Endodermal cell (in vitro differentiated cells): Measurements from ENCODE around the gene HEY2. TPM values are rescaled to one million over a fixed set of nuclear protein-coding genes. Genes with fewer than 3 reads are reported as not detected.

Source experiments
- DNase-seq: peaks from one replicate; pipeline ENCODE4 v3.0.0-alpha.2; 2017
- H3K27ac ChIP-seq: 2 replicates; pipeline ENCODE4 v1.5.1; 2013; ENCODE audit warnings: mild to moderate bottlenecking, low read depth, low read length, moderate library complexity
- H3K27me3 ChIP-seq: 2 replicates; pipeline ENCODE4 v1.6.1; 2013; ENCODE audit warnings: mild to moderate bottlenecking, low read length, moderate library complexity; ENCODE audit not compliant: insufficient read depth, control insufficient read depth, poor library complexity, severe bottlenecking
- H3K36me3 ChIP-seq: 2 replicates; pipeline ENCODE4 v1.7.0; 2013; ENCODE audit warnings: mild to moderate bottlenecking, low read length, moderate library complexity; ENCODE audit not compliant: control insufficient read depth, insufficient read depth
- H3K4me1 ChIP-seq: one replicate; pipeline ENCODE4 v1.7.0; 2013; ENCODE audit warnings: low read length; ENCODE audit not compliant: control insufficient read depth, insufficient read depth
- H3K4me3 ChIP-seq: 2 replicates; pipeline ENCODE4 v1.5.1; 2013; ENCODE audit warnings: mild to moderate bottlenecking, low read length, moderate library complexity
- H3K9ac ChIP-seq: 2 replicates; pipeline ENCODE4 v1.6.1; 2013; ENCODE audit warnings: mild to moderate bottlenecking, low read length, moderate library complexity; ENCODE audit not compliant: poor library complexity, severe bottlenecking; ENCODE audit errors: extremely low read depth
- H3K9me3 ChIP-seq: 2 replicates; pipeline ENCODE4 v1.6.1; 2013; ENCODE audit warnings: mild to moderate bottlenecking, low read length, moderate library complexity; ENCODE audit not compliant: control insufficient read depth
- H3K27ac Mint-ChIP-seq: 2 replicates; pipeline ENCODE4 v1.8.0; 2020; ENCODE audit warnings: mixed read lengths
- H3K27me3 Mint-ChIP-seq: 2 replicates; pipeline ENCODE4 v1.8.0; 2021; ENCODE audit warnings: mild to moderate bottlenecking, mixed read lengths; ENCODE audit not compliant: insufficient read depth
- H3K36me3 Mint-ChIP-seq: 2 replicates; pipeline ENCODE4 v1.8.0; 2020; ENCODE audit warnings: low read depth, mixed read lengths
- H3K4me1 Mint-ChIP-seq: 2 replicates; pipeline ENCODE4 v1.8.0; 2020; ENCODE audit warnings: mixed read lengths
- H3K4me3 Mint-ChIP-seq: 2 replicates; pipeline ENCODE4 v1.8.0; 2020; ENCODE audit warnings: mild to moderate bottlenecking, moderate library complexity, mixed read lengths
- H3K9me3 Mint-ChIP-seq: 2 replicates; pipeline ENCODE4 v1.8.0; 2020; ENCODE audit warnings: mild to moderate bottlenecking, mixed read lengths
- CTCF ChIP-seq: fragments of 200-600 bp; sonication (generic); conservative IDR thresholded peaks from 2 replicates; pipeline ENCODE4 v1.5.0; 2021; ENCODE audit warnings: antibody characterized with exemption, mild to moderate bottlenecking
- WGBS, 2 experiments: methylation state at CpG; one replicate each; pipeline versions ENCODE4 v1.1.5 to v1.1.7; 2013; ENCODE audit warnings: missing lambda C conversion rate in 2 of 2, mixed read lengths in 1 of 2; ENCODE audit not compliant: insufficient coverage in 1 of 2, insufficient read length in 1 of 2; 5-methylcytosine and 5-hydroxymethylcytosine counted together
- total RNA-seq, 2 donors: library from RNA; stranded (reverse); fragmentation: NEBNext Ultra II Directional in 1 of 2; extraction: Animal tissue kit (Norgen Biotek cat#: 25700) in 1 of 2; gene quantifications; 2 replicates in 1 of 2; 3 replicates in 1 of 2; pipeline ENCODE4 v1.2.1, GENCODE V29; 2021

HEY2 gene
- total RNA-seq, 2 donors from 2014 or later: 2.3 to 4.3 TPM

GRCh38 chr6:125750692-125751333 is 1.4 kb downstream of the HEY2 start:
- no peak for DNase-seq
- 19 to 20% methylated on average over 3 to 4 of the region's 4 CpGs for WGBS, 2 experiments
- H3K4me1 ChIP-seq: no peaks in the 10 kb centered on the region
- TF ChIP-seq CTCF: no peak
- no peaks in the 10 kb centered on the region for H3K36me3 ChIP-seq
- peak overlapping the region; percentile 83 for H3K4me3 Mint-ChIP-seq
- H3K9me3 Mint-ChIP-seq: no peaks in the 10 kb centered on the region
- H3K4me3 ChIP-seq: peak overlapping the region; percentile 94
- H3K27ac Mint-ChIP-seq: no peak overlapping the region
- peaks cover 27% of the 10 kb centered on the region for H3K27me3 Mint-ChIP-seq
- H3K9ac ChIP-seq: no peak overlapping the region
- no peaks in the 10 kb centered on the region for H3K36me3 Mint-ChIP-seq
- H3K9me3 ChIP-seq: no peaks in the 10 kb centered on the region
- H3K27me3 ChIP-seq: peaks cover 55% of the 10 kb centered on the region
- no peak overlapping the region for H3K27ac ChIP-seq
- H3K4me1 Mint-ChIP-seq: peaks cover 35% of the 10 kb centered on the region

- H3K9me3 ChIP-seq: no peaks in the 10 kb centered on the region
- Mint-ChIP-seq H3K4me3 (peak overlapping the region; percentile 83), H3K27me3 (peaks cover 27% of the 10 kb centered on the region), H3K4me1 (peaks cover 30% of the 10 kb centered on the region), H3K36me3 (peaks cover under 1% of the 10 kb centered on the region), H3K9me3 (no peaks in the 10 kb centered on the region), H3K27ac (no peak overlapping the region)
- DNase-seq: no peak
- H3K4me3 ChIP-seq: no peak overlapping the region
- no peak overlapping the region for H3K27ac ChIP-seq
- WGBS, 2 experiments: 52 to 69% methylated on average over 5 to 6 of the region's 6 CpGs
- no peak overlapping the region for H3K9ac ChIP-seq
- peaks cover 48% of the 10 kb centered on the region for H3K27me3 ChIP-seq
- TF ChIP-seq CTCF: no peak
- H3K4me1 ChIP-seq: no peaks in the 10 kb centered on the region
- no peaks in the 10 kb centered on the region for H3K36me3 ChIP-seq
These were observed 2.0 kb downstream of the HEY2 start for GRCh38 chr6:125751334-125751916.

- Histone ChIP-seq H3K9me3 (no peaks in the 10 kb centered on the region), H3K27me3 (peaks cover 35% of the 10 kb centered on the region), H3K36me3 (no peaks in the 10 kb centered on the region), H3K4me1 (no peaks in the 10 kb centered on the region), H3K9ac (no peak overlapping the region), H3K4me3 (no peak overlapping the region), H3K27ac (no peak overlapping the region)
- no peak for DNase-seq
- Mint-ChIP-seq H3K9me3 (no peaks in the 10 kb centered on the region), H3K27ac (no peak overlapping the region), H3K4me1 (peaks cover 26% of the 10 kb centered on the region), H3K27me3 (peaks cover 19% of the 10 kb centered on the region), H3K36me3 (peaks cover 6% of the 10 kb centered on the region), H3K4me3 (no peak overlapping the region)
- TF ChIP-seq CTCF: no peak
- WGBS, 2 experiments: 92% methylated on average over 2 of the region's 2 CpGs; no CpG with 5 or more reads in 1 of the 2 experiments
These were observed 3.3 kb downstream of the HEY2 start for GRCh38 chr6:125752773-125753172.
